ENCODE measurements around the gene CSK.
A peak's percentile ranks its signal among the peaks of the same experiment; 100 is the strongest.

CSK gene

DNA sequence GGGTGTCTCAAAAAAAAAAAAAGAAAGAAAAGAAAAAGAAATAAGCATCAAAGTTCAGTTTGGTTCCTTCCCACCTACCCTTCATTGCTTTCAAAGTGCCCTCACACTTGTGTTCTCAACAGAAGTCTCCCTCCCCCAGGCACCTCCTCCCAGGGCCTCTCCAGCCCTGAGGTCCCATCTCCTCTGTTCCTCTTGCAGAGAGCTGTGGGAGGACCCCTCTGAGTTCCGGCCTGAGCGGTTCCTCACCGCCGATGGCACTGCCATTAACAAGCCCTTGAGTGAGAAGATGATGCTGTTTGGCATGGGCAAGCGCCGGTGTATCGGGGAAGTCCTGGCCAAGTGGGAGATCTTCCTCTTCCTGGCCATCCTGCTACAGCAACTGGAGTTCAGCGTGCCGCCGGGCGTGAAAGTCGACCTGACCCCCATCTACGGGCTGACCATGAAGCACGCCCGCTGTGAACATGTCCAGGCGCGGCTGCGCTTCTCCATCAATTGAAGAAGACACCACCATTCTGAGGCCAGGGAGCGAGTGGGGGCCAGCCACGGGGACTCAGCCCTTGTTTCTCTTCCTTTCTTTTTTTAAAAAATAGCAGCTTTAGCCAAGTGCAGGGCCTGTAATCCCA lies 27.2 kb upstream of the CSK start:
- Histone ChIP-seq H3K14ac (ENCODE audit: low read length) (no peak overlapping the region), H2AK5ac (ENCODE audit: low read length) (no peak overlapping the region), H3K36me3 (ENCODE audit: control insufficient read depth in 1 of 2, insufficient read depth in 2 of 2, low read length in 2 of 2) (no peaks in the 10 kb centered on the region), H4K8ac (ENCODE audit: low read depth, low read length) (no peak overlapping the region), H3K4me1 (ENCODE audit: control insufficient read depth in 1 of 2, insufficient read depth in 2 of 2, low read length in 2 of 2) (peaks cover 0 to 3% of the 10 kb centered on the region in 2 experiments), H4K91ac (ENCODE audit: low read depth, low read length) (no peak overlapping the region), H3K9ac (ENCODE audit: low read length) (no peak overlapping the region), H2BK120ac (ENCODE audit: insufficient read depth, low read length, poor library complexity) (no peak overlapping the region), H3K27me3 (ENCODE audit: insufficient read depth, low read length) (no peaks in the 10 kb centered on the region), H4K12ac (ENCODE audit: low read depth, low read length) (no peak overlapping the region), H3K18ac (ENCODE audit: low read length) (no peak overlapping the region), H2AFZ (ENCODE audit: insufficient read depth, low read length, poor library complexity) (no peak overlapping the region), H3K27ac (ENCODE audit: low read depth, low read length) (no peak overlapping the region), H3K79me1 (ENCODE audit: low read length) (no peaks in the 10 kb centered on the region), H3K79me2 (ENCODE audit: control insufficient read depth, insufficient read depth, low read length, poor library complexity) (no peaks in the 10 kb centered on the region), H3K4me2 (ENCODE audit: low read length) (no peak overlapping the region), H2BK5ac (ENCODE audit: low read depth, low read length, poor library complexity) (no peak overlapping the region), H3K23ac (ENCODE audit: low read length) (no peak overlapping the region), H3K4me3 (ENCODE audit: low read depth, low read length) (peak overlapping the region; percentile 29), H2BK12ac (ENCODE audit: low read length) (no peak overlapping the region), H3K4ac (ENCODE audit: low read depth, low read length) (no peak overlapping the region), H3K9me3 (ENCODE audit: insufficient read depth, low read depth, low read length) (no peaks in the 10 kb centered on the region)
- no peak for DNase-seq
- WGBS (ENCODE audit: extremely low coverage, insufficient coverage, insufficient read length) = no CpG with 5 or more reads among the region's 20 CpGs

DNA sequence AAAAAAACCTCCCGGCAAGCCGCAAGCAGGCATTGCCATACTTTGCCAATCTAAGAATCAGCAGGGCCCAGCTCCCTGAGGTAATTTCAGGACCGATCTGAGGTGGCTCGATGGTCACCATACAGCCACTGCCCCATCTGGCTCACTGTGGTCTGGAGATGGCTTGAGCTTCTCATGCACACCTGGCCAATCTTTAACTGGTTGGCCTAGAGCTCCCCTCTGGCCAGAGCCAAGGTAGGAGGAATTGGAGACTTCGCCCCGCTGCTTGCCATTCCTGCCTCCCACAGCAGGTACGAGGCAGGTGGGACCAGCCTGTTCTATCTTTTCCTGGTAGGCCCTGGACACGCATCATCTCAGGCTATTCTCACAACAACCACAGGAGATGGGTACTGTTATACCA lies 23.1 kb upstream of the CSK start:
- Histone ChIP-seq H3K4me1 (ENCODE audit: control insufficient read depth in 1 of 2, insufficient read depth in 2 of 2, low read length in 2 of 2) (peaks cover 0 to 4% of the 10 kb centered on the region in 2 experiments), H3K4me2 (ENCODE audit: low read length) (no peak overlapping the region), H3K79me1 (ENCODE audit: low read length) (no peaks in the 10 kb centered on the region), H2BK12ac (ENCODE audit: low read length) (no peak overlapping the region), H2AFZ (ENCODE audit: insufficient read depth, low read length, poor library complexity) (no peak overlapping the region), H4K8ac (ENCODE audit: low read depth, low read length) (no peak overlapping the region), H3K4ac (ENCODE audit: low read depth, low read length) (no peak overlapping the region), H2BK5ac (ENCODE audit: low read depth, low read length, poor library complexity) (no peak overlapping the region), H3K27ac (ENCODE audit: low read depth, low read length) (no peak overlapping the region), H4K91ac (ENCODE audit: low read depth, low read length) (no peak overlapping the region), H3K14ac (ENCODE audit: low read length) (no peak overlapping the region), H3K36me3 (ENCODE audit: control insufficient read depth in 1 of 2, insufficient read depth in 2 of 2, low read length in 2 of 2) (no peaks in the 10 kb centered on the region), H4K12ac (ENCODE audit: low read depth, low read length) (no peak overlapping the region), H3K9ac (ENCODE audit: low read length) (no peak overlapping the region), H2BK120ac (ENCODE audit: insufficient read depth, low read length, poor library complexity) (no peak overlapping the region), H2AK5ac (ENCODE audit: low read length) (no peak overlapping the region), H3K9me3 (ENCODE audit: insufficient read depth, low read depth, low read length) (no peaks in the 10 kb centered on the region), H3K4me3 (ENCODE audit: low read depth, low read length) (no peak overlapping the region), H3K27me3 (ENCODE audit: insufficient read depth, low read length) (no peaks in the 10 kb centered on the region), H3K18ac (ENCODE audit: low read length) (no peak overlapping the region), H3K23ac (ENCODE audit: low read length) (no peak overlapping the region), H3K79me2 (ENCODE audit: control insufficient read depth, insufficient read depth, low read length, poor library complexity) (no peaks in the 10 kb centered on the region)
- WGBS (ENCODE audit: extremely low coverage, insufficient coverage, insufficient read length) = no CpG with 5 or more reads among the region's 8 CpGs
- DNase-seq = no peak

DNA sequence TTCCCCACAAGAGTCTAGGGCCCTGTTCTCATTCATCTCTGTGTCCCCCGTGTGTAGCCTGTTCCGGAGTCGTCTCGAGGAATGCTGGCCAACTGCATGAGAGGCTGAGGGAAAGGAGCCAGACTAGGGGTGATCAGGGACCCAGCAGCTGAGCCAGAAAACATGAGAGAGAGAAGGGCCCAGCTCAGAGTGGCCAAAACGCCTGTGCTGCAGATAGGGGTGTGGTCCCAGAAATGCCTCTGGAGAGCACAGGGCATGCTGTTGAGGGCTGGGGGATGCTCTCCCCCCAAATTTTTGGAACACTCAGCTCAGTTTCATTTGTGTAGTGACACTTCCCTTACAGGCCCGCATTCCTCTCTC lies 19.1 kb upstream of the CSK start:
- no peak overlapping the region for H3K14ac ChIP-seq (ENCODE audit: low read length)
- no peaks in the 10 kb centered on the region for H3K79me2 ChIP-seq (ENCODE audit: control insufficient read depth, insufficient read depth, low read length, poor library complexity)
- H3K23ac ChIP-seq (ENCODE audit: low read length) = no peak overlapping the region
- no peak overlapping the region for H2BK120ac ChIP-seq (ENCODE audit: insufficient read depth, low read length, poor library complexity)
- H4K12ac ChIP-seq (ENCODE audit: low read depth, low read length) = no peak overlapping the region
- no peak overlapping the region for H3K4me3 ChIP-seq (ENCODE audit: low read depth, low read length)
- H2AFZ ChIP-seq (ENCODE audit: insufficient read depth, low read length, poor library complexity) = no peak overlapping the region
- H4K91ac ChIP-seq (ENCODE audit: low read depth, low read length) = no peak overlapping the region
- H2BK12ac ChIP-seq (ENCODE audit: low read length) = no peak overlapping the region
- no peaks in the 10 kb centered on the region for H3K9me3 ChIP-seq (ENCODE audit: insufficient read depth, low read depth, low read length)
- no peak overlapping the region for H2AK5ac ChIP-seq (ENCODE audit: low read length)
- no peak overlapping the region for H3K27ac ChIP-seq (ENCODE audit: low read depth, low read length)
- no peak overlapping the region for H3K9ac ChIP-seq (ENCODE audit: low read length)
- H4K8ac ChIP-seq (ENCODE audit: low read depth, low read length) = no peak overlapping the region
- no peaks in the 10 kb centered on the region for H3K36me3 ChIP-seq (ENCODE audit: control insufficient read depth in 1 of 2, insufficient read depth in 2 of 2, low read length in 2 of 2)
- H3K4ac ChIP-seq (ENCODE audit: low read depth, low read length) = no peak overlapping the region
- no CpG with 5 or more reads among the region's 6 CpGs for WGBS (ENCODE audit: extremely low coverage, insufficient coverage, insufficient read length)
- no peak overlapping the region for H2BK5ac ChIP-seq (ENCODE audit: low read depth, low read length, poor library complexity)
- no peak for DNase-seq
- H3K27me3 ChIP-seq (ENCODE audit: insufficient read depth, low read length) = no peaks in the 10 kb centered on the region
- no peak overlapping the region for H3K18ac ChIP-seq (ENCODE audit: low read length)
- no peak overlapping the region for H3K4me2 ChIP-seq (ENCODE audit: low read length)
- H3K79me1 ChIP-seq (ENCODE audit: low read length) = no peaks in the 10 kb centered on the region
- peaks cover 0 to 4% of the 10 kb centered on the region in 2 experiments for H3K4me1 ChIP-seq (ENCODE audit: control insufficient read depth in 1 of 2, insufficient read depth in 2 of 2, low read length in 2 of 2)

DNA sequence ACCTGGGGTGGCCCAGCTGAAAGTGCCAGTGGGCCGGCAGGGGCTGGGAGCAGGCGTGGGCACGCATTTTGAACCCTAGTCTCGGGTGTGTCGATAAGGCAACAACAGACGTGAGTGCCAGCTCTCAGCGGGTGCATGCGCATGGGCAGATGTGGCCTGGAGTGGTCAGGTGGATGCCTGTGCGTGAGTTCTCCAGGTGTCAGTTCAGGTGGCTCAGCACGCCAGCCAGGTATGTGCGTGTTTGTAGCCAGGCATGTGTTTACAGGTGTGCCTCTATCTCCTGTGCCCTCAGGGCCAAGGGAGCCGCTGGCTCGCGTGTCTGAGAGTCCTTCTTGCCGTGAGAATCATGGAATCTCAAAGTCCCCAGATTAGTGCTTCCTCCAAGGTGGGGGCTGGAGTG lies 18.5 kb upstream of the CSK start:
- H3K4ac ChIP-seq (ENCODE audit: low read depth, low read length) = no peak overlapping the region
- no peak overlapping the region for H2AK5ac ChIP-seq (ENCODE audit: low read length)
- no peak overlapping the region for H4K8ac ChIP-seq (ENCODE audit: low read depth, low read length)
- no peak overlapping the region for H4K12ac ChIP-seq (ENCODE audit: low read depth, low read length)
- no peak overlapping the region for H3K18ac ChIP-seq (ENCODE audit: low read length)
- no peaks in the 10 kb centered on the region for H3K36me3 ChIP-seq (ENCODE audit: control insufficient read depth in 1 of 2, insufficient read depth in 2 of 2, low read length in 2 of 2)
- peak; percentile 99 for DNase-seq
- H3K9me3 ChIP-seq (ENCODE audit: insufficient read depth, low read depth, low read length) = no peaks in the 10 kb centered on the region
- H2BK120ac ChIP-seq (ENCODE audit: insufficient read depth, low read length, poor library complexity) = no peak overlapping the region
- no peak overlapping the region for H3K27ac ChIP-seq (ENCODE audit: low read depth, low read length)
- H3K27me3 ChIP-seq (ENCODE audit: insufficient read depth, low read length) = no peaks in the 10 kb centered on the region
- no peak overlapping the region for H3K9ac ChIP-seq (ENCODE audit: low read length)
- peaks cover 0 to 4% of the 10 kb centered on the region in 2 experiments for H3K4me1 ChIP-seq (ENCODE audit: control insufficient read depth in 1 of 2, insufficient read depth in 2 of 2, low read length in 2 of 2)
- H3K14ac ChIP-seq (ENCODE audit: low read length) = no peak overlapping the region
- H2AFZ ChIP-seq (ENCODE audit: insufficient read depth, low read length, poor library complexity) = no peak overlapping the region
- H4K91ac ChIP-seq (ENCODE audit: low read depth, low read length) = no peak overlapping the region
- H3K23ac ChIP-seq (ENCODE audit: low read length) = no peak overlapping the region
- no peak overlapping the region for H2BK12ac ChIP-seq (ENCODE audit: low read length)
- no peak overlapping the region for H3K4me3 ChIP-seq (ENCODE audit: low read depth, low read length)
- no peaks in the 10 kb centered on the region for H3K79me2 ChIP-seq (ENCODE audit: control insufficient read depth, insufficient read depth, low read length, poor library complexity)
- H2BK5ac ChIP-seq (ENCODE audit: low read depth, low read length, poor library complexity) = no peak overlapping the region
- no CpG with 5 or more reads among the region's 15 CpGs for WGBS (ENCODE audit: extremely low coverage, insufficient coverage, insufficient read length)
- no peak overlapping the region for H3K4me2 ChIP-seq (ENCODE audit: low read length)
- H3K79me1 ChIP-seq (ENCODE audit: low read length) = no peaks in the 10 kb centered on the region

All from trophoblast cell (in vitro differentiated cells and primary cell).